T-cell (primary cell): Measurements from ENCODE around the gene CDK2AP2. TPM values are rescaled to one million over a fixed set of nuclear protein-coding genes. Genes with fewer than 3 reads are reported as not detected.
"Not testable (repeated sequence)": the region's sequence is repeated elsewhere in the genome, so short reads cannot be mapped to it uniquely, and the experiment has no call there.

ENCODE experiments used
- ATAC-seq, 4 experiments: fragments of 200-7000 bp in 3 of 4; fragments of 150-1000 bp in 1 of 4; cut with Tn5 transposase; replicated peaks in 1 of 4; 1 replicate in 3 of 4; 2 replicates in 1 of 4; pipeline ENCODE4 v1.10.0; 2021; ENCODE audit warnings: moderate library complexity in 3 of 4, mild to moderate bottlenecking in 2 of 4, moderate number of reproducible peaks in 1 of 4
- CTCF ChIA-PET, 2 donors: fragments of 300-600 bp; sonication (Branson Sonifier 250); formaldehyde crosslinking; loops; one replicate each; lab custom pipeline; 2022; ENCODE audit warnings: antibody characterized with exemption in 2 of 2; lab: Charles Lee
- POLR2A ChIA-PET, 2 donors: fragments of 300-600 bp; sonication (Branson Sonifier 250); formaldehyde crosslinking; loops; one replicate each; lab custom pipeline; 2022; ENCODE audit warnings: antibody characterized with exemption in 2 of 2; lab: Charles Lee
- DNase-seq, 35 experiments: peaks; one replicate each; pipeline versions ENCODE4 v3.0.0 to v3.0.0-alpha.2; 2013 to 2023
- H3K27ac ChIP-seq: one replicate; pipeline ENCODE4 v1.5.1; 2013; ENCODE audit warnings: low read length
- H3K27me3 ChIP-seq, 2 experiments: replicated peaks in 1 of 2; 1 replicate in 1 of 2; 2 replicates in 1 of 2; pipeline versions ENCODE4 v1.6.1 to v1.7.0; 2013; ENCODE audit warnings: low read length in 1 of 2, mixed read lengths in 1 of 2; ENCODE audit not compliant: control insufficient read depth in 2 of 2, insufficient read depth in 2 of 2; ENCODE audit errors: extremely low read depth in 1 of 2
- H3K36me3 ChIP-seq, 2 donors: 1 replicate in 1 of 2; 2 replicates in 1 of 2; pipeline versions ENCODE4 v1.6.1 to v1.7.0; 2013; ENCODE audit warnings: low read length in 1 of 2; ENCODE audit not compliant: control insufficient read depth in 2 of 2, insufficient read depth in 1 of 2; ENCODE audit errors: extremely low read depth in 1 of 2
- H3K4me1 ChIP-seq, 2 experiments: 1 replicate in 1 of 2; 2 replicates in 1 of 2; pipeline versions ENCODE4 v1.6.1 to v1.7.0; 2013; ENCODE audit warnings: low read length in 2 of 2, mixed read lengths in 1 of 2; ENCODE audit not compliant: insufficient read depth in 2 of 2, control insufficient read depth in 1 of 2; ENCODE audit errors: extremely low read depth in 1 of 2
- H3K4me3 ChIP-seq, 2 donors: 1 replicate in 1 of 2; 2 replicates in 1 of 2; pipeline versions ENCODE4 v1.5.1 to v1.7.0; 2013; ENCODE audit warnings: mild to moderate bottlenecking in 2 of 2, low read length in 1 of 2, moderate library complexity in 1 of 2; ENCODE audit not compliant: control insufficient read depth in 1 of 2; ENCODE audit errors: extremely low read depth in 1 of 2
- H3K9me3 ChIP-seq: 2 replicates; pipeline ENCODE4 v1.7.0; 2013
- H3K27ac Mint-ChIP-seq, 2 donors: one replicate each; pipeline ENCODE4 v1.8.0; 2020 to 2021; ENCODE audit warnings: mild to moderate bottlenecking in 2 of 2, mixed read lengths in 2 of 2
- H3K27me3 Mint-ChIP-seq, 2 donors: one replicate each; pipeline ENCODE4 v1.8.0; 2021 to 2022; ENCODE audit warnings: mixed read lengths in 2 of 2
- H3K36me3 Mint-ChIP-seq: one replicate; pipeline ENCODE4 v1.8.0; 2021; ENCODE audit warnings: mixed read lengths
- H3K4me1 Mint-ChIP-seq, 3 donors: one replicate each; pipeline ENCODE4 v1.8.0; 2020 to 2022; ENCODE audit warnings: mixed read lengths in 3 of 3, mild to moderate bottlenecking in 1 of 3
- H3K4me3 Mint-ChIP-seq, 3 donors: one replicate each; pipeline ENCODE4 v1.8.0; 2020 to 2022; ENCODE audit warnings: mild to moderate bottlenecking in 3 of 3, mixed read lengths in 3 of 3, moderate library complexity in 3 of 3
- H3K9me3 Mint-ChIP-seq, 3 donors: one replicate each; pipeline ENCODE4 v1.8.0; 2020 to 2022; ENCODE audit warnings: mixed read lengths in 3 of 3
- whole genome bisulfite sequencing: methylation state at CpG from one replicate; pipeline ENCODE4 v1.1.5; 2013; ENCODE audit warnings: missing lambda C conversion rate; ENCODE audit not compliant: insufficient coverage; 5-methylcytosine and 5-hydroxymethylcytosine counted together
- total RNA-seq, 35 experiments: library from RNA in 6 of 35; stranded (reverse) in 6 of 35; fragments of 120-200 nt in 1 of 35; gene quantifications; one replicate each; pipeline versions ENCODE4 v1.2.1 to v1.2.4 and lab custom pipeline; 2013 to 2026

The CDK2AP2 gene
- total RNA-seq, 5 donors from 2014 or later (not counting 1 experiment from before 2014, with no cell fraction given), result 31.0 to 90.8 (median 79.9) TPM

GRCh38 chr11:67468056-67468455 is 39.9 kb downstream of the CDK2AP2 start:
- Mint-ChIP-seq H3K36me3 (no peaks in the 10 kb centered on the region), H3K4me3 (peak overlapping the region; percentile 83 to 88 (median 87)), H3K9me3 (no peaks in the 10 kb centered on the region), H3K27ac (peak overlapping the region; percentile 89 to 93), H3K27me3 (no peaks in the 10 kb centered on the region), H3K4me1 (peaks cover 32 to 44% (median 36%) of the 10 kb centered on the region in 3 donors)
- no peak for DNase-seq
- Histone ChIP-seq H3K4me1 (peaks cover 11 to 63% of the 10 kb centered on the region in 2 experiments), H3K9me3 (no peaks in the 10 kb centered on the region), H3K27me3 (no peaks in the 10 kb centered on the region), H3K4me3 (peak overlapping the region; percentile 80 to 84), H3K36me3 (peaks cover 4 to 7% of the 10 kb centered on the region in 2 donors), H3K27ac (peak overlapping the region; percentile 56)
- 50% methylated on average over 3 of the region's 5 CpGs for WGBS
- CTCF ChIA-PET, result interaction anchor here in 1 of 2 donors (0.5 to 1.5 kb wide), 3 partner anchors 14 to 66 kb away, joined by 3 to 10 read pairs (median 7); partner anchors contain the start of genes PPP1CA and PTPRCAP
- POLR2A ChIA-PET, result interaction anchor here (0.6 to 1.3 kb wide), 2 partner anchors 27 to 31 kb away, joined by 3 to 4 read pairs; no protein-coding TSS in a partner anchor
- no peak for ATAC-seq

GRCh38 chr11:67466962-67467771 is 40.8 kb downstream of the CDK2AP2 start:
- Histone ChIP-seq H3K27ac (no peak overlapping the region), H3K36me3 (peaks cover 4 to 7% of the 10 kb centered on the region in 2 donors), H3K4me1 (peaks cover 11 to 63% of the 10 kb centered on the region in 2 experiments), H3K27me3 (no peaks in the 10 kb centered on the region), H3K4me3 (no peak overlapping the region), H3K9me3 (no peaks in the 10 kb centered on the region)
- no peak for DNase-seq
- Mint-ChIP-seq H3K9me3 (no peaks in the 10 kb centered on the region), H3K4me1 (peaks cover 32 to 46% (median 36%) of the 10 kb centered on the region in 3 donors), H3K36me3 (no peaks in the 10 kb centered on the region), H3K27me3 (no peaks in the 10 kb centered on the region), H3K27ac (peak overlapping the region; percentile 89 to 93), H3K4me3 (peak overlapping the region; percentile 83 to 88 (median 87))
- CTCF ChIA-PET, result interaction anchor here in 1 of 2 donors (1.5 kb wide), 1 partner anchor 30 kb away, joined by 7 read pairs; the partner anchor contains the start of gene PTPRCAP
- WGBS, result 92% methylated on average over 8 of the region's 11 CpGs
- POLR2A ChIA-PET, result interaction anchor here (0.6 kb wide), 2 partner anchors 20 to 63 kb away, joined by 6 to 7 read pairs; partner anchors contain the start of gene TBC1D10C (in 1 of the 2)
- no peak for ATAC-seq

GRCh38 chr11:67466367-67466766 is 41.6 kb downstream of the CDK2AP2 start:
- Mint-ChIP-seq H3K9me3 (no peaks in the 10 kb centered on the region), H3K36me3 (no peaks in the 10 kb centered on the region), H3K27ac (peak overlapping the region; percentile 66 to 89), H3K27me3 (no peaks in the 10 kb centered on the region), H3K4me3 (peak overlapping the region in 2 of 3 donors; percentile 47 to 88), H3K4me1 (peaks cover 32 to 43% (median 36%) of the 10 kb centered on the region in 3 donors)
- DNase-seq, result no peak
- Histone ChIP-seq H3K4me3 (no peak overlapping the region), H3K9me3 (no peaks in the 10 kb centered on the region), H3K4me1 (peaks cover 11 to 63% of the 10 kb centered on the region in 2 experiments), H3K27ac (no peak overlapping the region), H3K36me3 (peaks cover 4 to 7% of the 10 kb centered on the region in 2 donors), H3K27me3 (no peaks in the 10 kb centered on the region)
- ChIA-PET POLR2A (no interaction called here), CTCF (no interaction called here)
- ATAC-seq, result no peak
- WGBS, result 100% methylated on average over 2 of the region's 5 CpGs

- peak overlapping the region; percentile 94 to 96 for H3K27ac Mint-ChIP-seq
- H3K27me3 ChIP-seq, POLR2A ChIA-PET, H3K9me3 Mint-ChIP-seq, ATAC-seq, H3K27me3 Mint-ChIP-seq, H3K9me3 ChIP-seq, DNase-seq, H3K36me3 ChIP-seq, H3K36me3 Mint-ChIP-seq: not testable (repeated sequence)
- H3K4me1 Mint-ChIP-seq, result peaks cover 32 to 42% (median 36%) of the 10 kb centered on the region in 3 donors
- no CpG with 5 or more reads among the region's 2 CpGs for WGBS
- CTCF ChIA-PET, result interaction anchor here in 1 of 2 donors (0.6 kb wide), 1 partner anchor 34 kb away, joined by 3 read pairs; no protein-coding TSS in a partner anchor
- Histone ChIP-seq H3K4me1 (peaks cover 11 to 63% of the 10 kb centered on the region in 2 experiments), H3K4me3 (peak overlapping the region; percentile 60 to 86), H3K27ac (peak overlapping the region; percentile 85)
- H3K4me3 Mint-ChIP-seq, result peak overlapping the region; percentile 78 to 82 (median 81)
Observed at GRCh38 chr11:67465530-67465929, 42.4 kb downstream of the CDK2AP2 start.

- peaks cover 4 to 7% of the 10 kb centered on the region in 2 donors for H3K36me3 ChIP-seq
- ATAC-seq (no peak), DNase-seq (no peak)
- Mint-ChIP-seq H3K4me3 (peak overlapping the region; percentile 78 to 82 (median 81)), H3K27me3 (no peaks in the 10 kb centered on the region), H3K4me1 (peaks cover 33 to 44% (median 36%) of the 10 kb centered on the region in 3 donors), H3K27ac (peak overlapping the region; percentile 94 to 96), H3K36me3 (no peaks in the 10 kb centered on the region), H3K9me3 (no peaks in the 10 kb centered on the region)
- H3K4me1 ChIP-seq, result peaks cover 11 to 63% of the 10 kb centered on the region in 2 experiments
- H3K27ac ChIP-seq, result peak overlapping the region; percentile 85
- ChIA-PET POLR2A (no interaction called here), CTCF (interaction anchor here in 1 of 2 donors (0.6 kb wide), 1 partner anchor 34 kb away, joined by 3 read pairs; no protein-coding TSS in a partner anchor)
- H3K9me3 ChIP-seq, result no peaks in the 10 kb centered on the region
- peak overlapping the region; percentile 60 to 86 for H3K4me3 ChIP-seq
- no peaks in the 10 kb centered on the region for H3K27me3 ChIP-seq
- WGBS, result 77% methylated on average over 3 of the region's 3 CpGs
Observed at GRCh38 chr11:67465189-67465510, 42.8 kb downstream of the CDK2AP2 start.

GRCh38 chr11:67464411-67465188 is 43.4 kb downstream of the CDK2AP2 start:
- H3K9me3 ChIP-seq, result no peaks in the 10 kb centered on the region
- ATAC-seq, result peak; percentile 78 to 82 (median 80)
- H3K27ac Mint-ChIP-seq, result peak overlapping the region; percentile 94 to 96
- H3K36me3 ChIP-seq, result peaks cover 4 to 7% of the 10 kb centered on the region in 2 donors
- peaks cover 11 to 59% of the 10 kb centered on the region in 2 experiments for H3K4me1 ChIP-seq
- H3K9me3 Mint-ChIP-seq, result no peaks in the 10 kb centered on the region
- 17% methylated on average over 24 of the region's 56 CpGs for WGBS
- H3K4me1 Mint-ChIP-seq, result peaks cover 36 to 49% (median 36%) of the 10 kb centered on the region in 3 donors
- no peaks in the 10 kb centered on the region for H3K27me3 ChIP-seq
- CTCF ChIA-PET, result no interaction called here
- peak overlapping the region; percentile 60 to 86 for H3K4me3 ChIP-seq
- H3K36me3 Mint-ChIP-seq, result no peaks in the 10 kb centered on the region
- H3K27ac ChIP-seq, result peak overlapping the region; percentile 85
- POLR2A ChIA-PET, result no interaction called here
- H3K4me3 Mint-ChIP-seq, result peak overlapping the region; percentile 78 to 82 (median 81)
- peak; percentile 80 to 94 (median 91) for DNase-seq
- no peaks in the 10 kb centered on the region for H3K27me3 Mint-ChIP-seq
